Breast epithelium (tissue), 4 donors: ENCODE results near the gene NIF3L1. TPM values are rescaled to one million over a fixed set of nuclear protein-coding genes. Genes with fewer than 3 reads are reported as not detected.

Experiments used
- DNase-seq, 2 donors: peaks; one replicate each; pipeline ENCODE4 v3.0.0-alpha.2; 2019; ENCODE audit warnings: low spot score in 2 of 2
- H3K27ac ChIP-seq, 2 donors: fragments of 200-600 bp; sonication (generic) in 1 of 2; one replicate each; pipeline ENCODE4 v1.5.1; 2016 to 2019; ENCODE audit warnings: mild to moderate bottlenecking in 1 of 2
- H3K27me3 ChIP-seq, 2 donors: fragments of 200-600 bp; sonication (generic) in 1 of 2; one replicate each; pipeline versions ENCODE4 v1.5.1 to v1.6.0; 2017 to 2019; ENCODE audit warnings: control low read depth in 1 of 2, mild to moderate bottlenecking in 1 of 2
- H3K36me3 ChIP-seq: fragments of 200-600 bp; one replicate; pipeline ENCODE4 v1.5.1; 2019
- H3K4me1 ChIP-seq, 2 donors: fragments of 200-600 bp; sonication (generic); one replicate each; pipeline ENCODE4 v1.5.1; 2016 to 2019; ENCODE audit warnings: control low read depth in 1 of 2
- H3K4me3 ChIP-seq, 3 donors: fragments of 200-600 bp; sonication (generic); 1 replicate in 2 of 3; 2 replicates in 1 of 3; pipeline ENCODE4 v1.5.1; 2016 to 2019; ENCODE audit warnings: mild to moderate bottlenecking in 3 of 3, moderate library complexity in 2 of 3
- H3K9me3 ChIP-seq, 2 donors: fragments of 200-600 bp; sonication (generic) in 1 of 2; one replicate each; pipeline ENCODE4 v1.5.1; 2016 to 2019; ENCODE audit warnings: control low read depth in 1 of 2
- CTCF ChIP-seq, 3 donors: fragments of 450-650 bp; IDR thresholded peaks; one replicate each; pipeline ENCODE4 v1.5.1; 2016 to 2017; ENCODE audit warnings: antibody characterized with exemption in 3 of 3, mild to moderate bottlenecking in 3 of 3, moderate library complexity in 3 of 3
- POLR2A ChIP-seq: fragments of 450-650 bp; IDR thresholded peaks from one replicate; pipeline ENCODE4 v1.6.1; 2016; ENCODE audit warnings: antibody characterized with exemption, mild to moderate bottlenecking, moderate library complexity
- POLR2AphosphoS5 ChIP-seq, 3 donors: sonication (generic); formaldehyde crosslinking; IDR thresholded peaks; one replicate each; pipeline ENCODE4 v1.6.1; 2017; ENCODE audit warnings: antibody characterized with exemption in 3 of 3
- intact Hi-C: fragments of 100-400 bp; cut with DNase I; formaldehyde crosslinking; loops from one replicate; pipeline ENCODE4 v1.15.1; 2023; ENCODE audit warnings: low total_unique reads
- total RNA-seq, 3 donors: library from RNA; depleted of rRNA; stranded (reverse); fragments of >200 nt; gene quantifications; one replicate each; pipeline ENCODE4 v1.1.0, GENCODE V29; 2016

Gene NIF3L1
- total RNA-seq, 3 donors from 2014 or later = 20.3 to 34.0 (median 26.5) TPM

- Histone ChIP-seq H3K36me3 (no peaks in the 10 kb centered on the region), H3K27me3 (no peaks in the 10 kb centered on the region), H3K4me3 (peak overlapping the region; percentile 90 to 99 (median 95)), H3K4me1 (peaks cover 3 to 6% of the 10 kb centered on the region in 2 donors), H3K9me3 (no peaks in the 10 kb centered on the region), H3K27ac (peak overlapping the region; percentile 100)
- intact Hi-C loops = loop anchor here (10.0 kb wide), 1 partner anchor 48 kb away; the partner anchor contains the start of gene BZW1
- peak in 2 of 3 donors; percentile 50 to 69 for TF ChIP-seq POLR2AphosphoS5 (IDR thresholded peaks at IDR 0.05)
- TF ChIP-seq POLR2A = peak; percentile 17
- no peak for TF ChIP-seq CTCF (IDR thresholded peaks at IDR 0.05)
- DNase-seq = no peak
These were observed 26.6 kb upstream of the NIF3L1 start for GRCh38 chr2:200862532-200863000.

GRCh38 chr2:200863782-200864175 is 25.4 kb upstream of the NIF3L1 start:
- DNase-seq = no peak
- H3K27ac ChIP-seq = peak overlapping the region; percentile 100
- H3K4me1 ChIP-seq = peaks cover 3 to 6% of the 10 kb centered on the region in 2 donors
- H3K27me3 ChIP-seq = no peaks in the 10 kb centered on the region
- TF ChIP-seq POLR2A = no peak
- TF ChIP-seq CTCF (IDR thresholded peaks at IDR 0.05) = no peak
- TF ChIP-seq POLR2AphosphoS5 (IDR thresholded peaks at IDR 0.05) = no peak
- H3K4me3 ChIP-seq = peak overlapping the region; percentile 90 to 99 (median 95)
- H3K9me3 ChIP-seq = no peaks in the 10 kb centered on the region
- no peaks in the 10 kb centered on the region for H3K36me3 ChIP-seq
- intact Hi-C loops = loop anchor here (10.0 kb wide), 1 partner anchor 49 kb away; the partner anchor contains the start of gene BZW1

GRCh38 chr2:200864176-200865034 is 24.8 kb upstream of the NIF3L1 start, which contains the start of gene CLK1:
Gene CLK1 (minus strand): TSS chr2:200864658. CDS start chr2:200861862, 2,796 bp downstream.
- no peak for TF ChIP-seq CTCF (IDR thresholded peaks at IDR 0.05)
- peak; percentile 100 for TF ChIP-seq POLR2AphosphoS5 (IDR thresholded peaks at IDR 0.05)
- peak; percentile 98 for TF ChIP-seq POLR2A
- H3K27ac ChIP-seq = peak within 1 kb of the TSS; percentile 100
- peaks cover under 1 to 3% of the 10 kb centered on the region in 2 donors for H3K4me1 ChIP-seq
- H3K4me3 ChIP-seq = peak within 1 kb of the TSS; percentile 90 to 99 (median 95)
- no peaks in the 10 kb centered on the region for H3K36me3 ChIP-seq
- no peaks in the 10 kb centered on the region for H3K27me3 ChIP-seq
- DNase-seq = peak; percentile 95 to 97
- intact Hi-C loops = loop anchor here (10.0 kb wide), 1 partner anchor 50 kb away; the partner anchor contains the start of gene BZW1
- H3K9me3 ChIP-seq = no peaks in the 10 kb centered on the region

- no peak for DNase-seq
- Histone ChIP-seq H3K4me1 (peaks cover 0 to 3% of the 10 kb centered on the region in 2 donors), H3K4me3 (no peak overlapping the region), H3K27me3 (no peaks in the 10 kb centered on the region), H3K9me3 (no peaks in the 10 kb centered on the region), H3K36me3 (no peaks in the 10 kb centered on the region), H3K27ac (no peak overlapping the region)
- no peak for TF ChIP-seq POLR2A
- no peak for TF ChIP-seq CTCF (IDR thresholded peaks at IDR 0.05)
- intact Hi-C loops = loop anchor here (10.0 kb wide), 1 partner anchor 54 kb away; the partner anchor contains the start of gene BZW1
These were observed 20.2 kb upstream of the NIF3L1 start for GRCh38 chr2:200869014-200869413.

- TF ChIP-seq POLR2A = no peak
- TF ChIP-seq POLR2AphosphoS5 (IDR thresholded peaks at IDR 0.05) = no peak
- no peak for TF ChIP-seq CTCF (IDR thresholded peaks at IDR 0.05)
- Histone ChIP-seq H3K27me3 (no peaks in the 10 kb centered on the region), H3K9me3 (no peaks in the 10 kb centered on the region), H3K4me1 (no peaks in the 10 kb centered on the region), H3K36me3 (no peaks in the 10 kb centered on the region), H3K27ac (no peak overlapping the region), H3K4me3 (no peak overlapping the region)
- intact Hi-C loops = no loop called here
- no peak for DNase-seq
These were observed 18.0 kb upstream of the NIF3L1 start for GRCh38 chr2:200871151-200871550.
